ENCODE measurements around the gene TMEM89.

The TMEM89 gene

GRCh38 chr3:48652923-48653715 lies 31.6 kb upstream of the TMEM89 start:
- TF ChIP-seq CTCF (conservative IDR thresholded peaks at IDR 0.05; ENCODE audit: control insufficient read depth, insufficient read depth, low read depth, low read length) = no peak
- DNase-seq (ENCODE audit: low read depth) = no peak

GRCh38 chr3:48651771-48652170 lies 30.2 kb upstream of the TMEM89 start:
- TF ChIP-seq CTCF (conservative IDR thresholded peaks at IDR 0.05; ENCODE audit: control insufficient read depth, insufficient read depth, low read depth, low read length) = no peak
- no peak for DNase-seq (ENCODE audit: low read depth)
- no peak overlapping the region for H3K4me3 ChIP-seq (ENCODE audit: control insufficient read depth, low read depth, low read length)

More at GRCh38 chr3:48652923-48653715, 31.6 kb upstream of the TMEM89 start:
- H3K4me3 ChIP-seq (ENCODE audit: control insufficient read depth, low read depth, low read length) = no peak overlapping the region

GRCh38 chr3:48650723-48651122 lies 29.2 kb upstream of the TMEM89 start:
- DNase-seq (ENCODE audit: low read depth) = no peak
- TF ChIP-seq CTCF (conservative IDR thresholded peaks at IDR 0.05; ENCODE audit: control insufficient read depth, insufficient read depth, low read depth, low read length) = no peak
- H3K4me3 ChIP-seq (ENCODE audit: control insufficient read depth, low read depth, low read length) = no peak overlapping the region

GRCh38 chr3:48648188-48648850 lies 26.8 kb upstream of the TMEM89 start:
- no peak overlapping the region for H3K4me3 ChIP-seq (ENCODE audit: control insufficient read depth, low read depth, low read length)
- no peak for TF ChIP-seq CTCF (conservative IDR thresholded peaks at IDR 0.05; ENCODE audit: control insufficient read depth, insufficient read depth, low read depth, low read length)
- no peak for DNase-seq (ENCODE audit: low read depth)

GRCh38 chr3:48647714-48648113 lies 26.1 kb upstream of the TMEM89 start:
- no peak overlapping the region for H3K4me3 ChIP-seq (ENCODE audit: control insufficient read depth, low read depth, low read length)
- no peak for DNase-seq (ENCODE audit: low read depth)
- TF ChIP-seq CTCF (conservative IDR thresholded peaks at IDR 0.05; ENCODE audit: control insufficient read depth, insufficient read depth, low read depth, low read length) = no peak

- DNase-seq (ENCODE audit: low read depth) = no peak
- TF ChIP-seq CTCF (conservative IDR thresholded peaks at IDR 0.05; ENCODE audit: control insufficient read depth, insufficient read depth, low read depth, low read length) = no peak
- no peak overlapping the region for H3K4me3 ChIP-seq (ENCODE audit: control insufficient read depth, low read depth, low read length)
Measured at GRCh38 chr3:48644898-48645760, 23.6 kb upstream of the TMEM89 start.

Measured in fibroblast of mammary gland (primary cell).